ENCODE data around the gene CHD2.
A peak's percentile ranks its signal among the peaks of the same experiment; 100 is the strongest.
"Not testable (repeated sequence)": the region's sequence is repeated elsewhere in the genome, so short reads cannot be mapped to it uniquely, and the experiment has no call there.

The CHD2 gene

DNA sequence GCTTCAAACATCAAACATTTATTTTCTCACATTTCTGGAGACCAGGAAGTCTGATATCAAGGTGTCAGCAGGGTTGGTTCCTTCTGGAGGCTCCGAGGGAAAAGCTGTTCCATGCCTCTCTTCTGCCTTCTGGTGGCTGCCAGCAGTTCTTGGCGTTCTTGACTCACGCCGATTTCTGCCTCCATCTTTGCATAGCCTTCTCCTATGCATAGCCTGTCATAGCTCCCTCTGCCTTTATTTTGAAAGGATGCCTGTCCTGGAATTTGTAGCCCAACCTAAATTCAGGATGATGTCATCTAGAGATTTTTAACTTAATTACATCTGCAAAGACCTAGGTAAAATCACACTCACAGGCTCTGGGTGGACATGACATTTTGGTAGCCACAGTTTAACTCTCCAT lies 118.5 kb downstream of the CHD2 start:
- peak; percentile 18 for DNase-seq (ENCODE audit: low read depth, low spot score)

DNA sequence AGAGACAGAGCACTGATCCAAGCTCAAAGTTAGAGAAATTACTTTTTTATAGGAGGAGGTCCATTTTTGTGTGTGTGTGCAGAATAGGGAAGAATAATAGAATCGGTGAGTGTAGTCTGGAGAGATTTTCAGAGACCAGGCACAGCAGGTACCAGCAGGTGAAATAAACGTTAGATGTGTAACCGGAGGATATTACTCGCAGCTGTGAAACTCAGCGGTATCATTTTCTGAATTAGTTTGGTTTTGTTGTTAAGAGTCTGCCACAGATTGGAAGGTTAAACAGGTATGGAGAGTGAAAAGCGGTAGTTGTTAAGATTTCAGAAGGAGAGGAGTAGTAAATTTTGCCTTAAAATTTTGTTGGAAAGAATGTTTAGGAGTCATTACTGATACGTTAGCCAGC lies 119.0 kb downstream of the CHD2 start:
- no peak for DNase-seq (ENCODE audit: low read depth, low spot score)

DNA sequence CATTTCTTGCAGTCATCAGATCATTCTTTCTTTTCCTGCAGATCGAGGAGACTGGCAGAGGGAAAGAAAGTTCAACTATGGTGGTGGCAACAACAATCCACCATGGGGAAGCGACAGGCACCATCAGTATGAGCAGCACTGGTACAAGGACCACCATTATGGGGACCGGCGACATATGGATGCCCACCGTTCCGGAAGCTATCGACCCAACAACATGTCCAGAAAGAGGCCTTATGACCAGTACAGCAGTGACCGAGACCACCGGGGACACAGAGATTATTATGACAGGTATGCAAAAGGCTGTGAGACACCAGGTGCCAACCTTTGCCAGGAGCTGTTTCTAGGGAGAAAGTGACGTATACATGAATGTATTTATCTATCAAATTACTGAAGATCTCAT lies 119.8 kb downstream of the CHD2 start:
- DNase-seq (ENCODE audit: low read depth, low spot score) = no peak

DNA sequence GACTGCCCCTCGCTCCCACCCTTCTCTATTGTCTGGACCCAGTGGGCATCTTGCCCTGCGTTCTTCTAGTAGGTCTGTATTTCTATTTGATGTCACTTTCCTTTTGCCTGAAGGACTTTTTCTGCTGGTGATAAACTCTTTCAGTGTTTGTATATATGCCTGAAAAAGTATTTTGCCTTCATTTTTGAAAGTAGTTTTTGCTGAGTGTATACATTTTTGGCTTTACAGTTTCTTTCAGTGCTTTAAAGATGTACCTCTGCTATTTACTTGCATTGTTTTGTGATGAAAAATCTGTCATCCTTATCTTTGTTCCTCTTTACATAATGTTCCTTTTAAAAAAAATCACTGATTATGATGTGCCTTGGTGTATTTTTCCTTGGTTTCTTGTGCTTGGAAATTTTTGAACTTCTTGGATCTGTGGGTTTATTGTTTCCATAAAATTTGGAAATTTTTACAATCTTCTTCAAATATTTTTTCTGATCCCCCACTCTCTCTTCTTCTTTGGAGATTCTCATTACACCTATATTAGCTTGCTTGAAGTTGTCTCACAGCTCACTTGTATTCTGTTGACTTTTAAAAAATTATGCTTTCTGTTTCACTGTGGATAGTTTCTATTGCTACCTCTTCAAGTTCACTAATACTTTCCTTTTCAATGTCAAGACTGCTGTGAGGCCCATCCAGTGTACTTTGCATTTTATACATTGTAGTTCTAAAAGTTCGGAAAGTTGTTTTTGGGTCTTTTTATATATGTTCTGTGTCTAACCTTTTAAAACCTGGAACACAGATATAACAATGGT lies 121.0 kb downstream of the CHD2 start:
- DNase-seq (ENCODE audit: low read depth, low spot score) = no peak

DNA sequence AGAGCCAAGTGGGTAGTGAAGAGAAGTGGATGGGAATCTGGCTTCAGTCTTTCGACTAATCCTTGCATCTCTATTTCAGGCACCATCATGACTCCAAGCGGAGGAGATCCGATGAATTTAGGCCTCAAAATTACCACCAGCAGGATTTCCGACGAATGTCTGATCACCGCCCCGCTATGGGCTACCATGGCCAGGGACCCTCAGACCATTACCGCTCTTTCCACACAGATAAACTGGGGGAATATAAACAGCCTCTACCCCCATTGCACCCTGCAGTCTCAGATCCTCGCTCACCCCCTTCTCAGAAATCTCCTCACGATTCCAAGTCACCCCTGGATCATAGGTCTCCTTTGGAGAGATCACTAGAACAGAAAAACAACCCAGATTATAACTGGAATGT lies 124.2 kb downstream of the CHD2 start:
- no peak for DNase-seq (ENCODE audit: low read depth, low spot score)

DNA sequence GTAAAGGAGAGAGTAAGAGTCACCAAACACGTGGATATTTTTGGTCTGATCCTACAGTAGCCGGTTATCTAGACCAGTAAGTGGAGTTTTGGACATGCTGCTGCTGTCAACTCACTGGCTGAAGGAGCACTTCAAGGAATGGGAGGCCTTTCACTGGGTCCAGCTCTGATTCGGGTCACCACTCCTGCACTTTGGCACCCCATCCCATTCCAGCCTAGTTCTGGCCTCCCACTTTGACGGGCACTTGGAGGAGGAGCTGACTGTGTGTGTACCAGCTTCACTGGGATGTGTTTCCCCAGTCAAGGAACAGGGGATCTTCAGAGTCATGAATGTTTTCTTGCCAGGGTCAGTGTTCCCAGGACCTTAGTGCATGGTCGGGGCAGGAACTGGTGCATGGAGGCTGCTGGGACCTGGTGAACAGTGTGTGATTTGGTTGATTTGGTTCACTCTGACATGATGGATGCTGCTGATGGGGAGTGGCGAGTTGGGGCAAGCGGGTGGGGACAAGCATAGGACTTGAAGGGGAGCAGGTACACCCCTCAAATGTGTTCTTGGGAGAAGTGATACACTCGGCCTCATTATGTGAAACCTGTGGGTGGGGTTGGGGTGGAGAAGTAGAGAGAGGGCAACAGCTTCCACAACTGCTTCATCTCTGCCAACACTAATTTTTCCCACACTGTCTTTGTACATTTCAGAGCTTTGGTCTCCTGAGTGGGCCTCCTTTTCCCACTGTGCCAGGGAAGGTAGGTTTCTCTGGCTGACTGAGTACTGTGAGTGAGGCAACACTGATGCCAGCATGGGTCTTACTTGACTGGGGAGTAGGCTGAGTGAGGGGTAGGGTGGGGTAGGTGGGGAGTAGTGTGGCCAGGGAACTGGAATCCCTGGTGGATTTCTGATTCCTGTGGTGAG lies 124.8 kb downstream of the CHD2 start:
- DNase-seq (ENCODE audit: low read depth, low spot score) = no peak

DNA sequence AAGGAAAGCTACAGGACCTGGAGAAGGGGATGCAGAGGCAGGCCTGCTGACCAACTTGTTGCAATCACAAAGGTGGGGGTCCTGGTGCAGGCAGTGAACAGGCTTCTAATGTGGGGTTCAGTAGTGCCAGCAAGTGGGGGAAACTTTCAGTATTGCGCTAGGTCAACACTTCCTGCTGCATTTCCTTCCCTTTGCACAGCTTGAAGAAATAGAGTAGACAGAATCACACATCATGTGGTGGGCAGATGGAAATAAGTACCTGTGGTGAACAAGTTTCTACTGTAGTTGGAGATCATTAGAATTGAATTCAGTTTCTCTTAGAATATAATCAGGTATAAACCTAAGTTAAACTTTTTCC lies 125.5 kb downstream of the CHD2 start:
- DNase-seq (ENCODE audit: low read depth, low spot score) = no peak

DNA sequence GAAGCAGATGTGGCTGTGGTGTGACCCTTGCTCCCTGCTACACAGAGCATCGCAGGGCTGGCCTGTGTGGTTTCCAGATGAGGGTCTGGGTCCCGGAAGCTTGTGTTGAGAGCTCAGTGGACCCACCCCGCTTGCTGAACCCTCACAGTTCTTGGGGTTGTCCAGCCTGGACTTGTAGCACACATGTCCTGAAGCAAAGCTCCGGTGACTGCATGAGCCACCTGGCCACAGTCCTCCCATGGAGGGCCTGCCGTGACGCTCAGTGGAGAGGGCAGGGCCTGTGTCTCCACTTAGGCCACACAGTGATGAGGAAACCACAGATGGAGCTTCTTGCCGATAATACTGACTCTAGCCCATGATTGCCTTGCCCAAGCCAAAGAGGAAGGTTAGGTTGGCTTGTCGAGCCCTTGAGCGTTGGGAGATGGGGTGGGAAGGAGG lies 126.3 kb downstream of the CHD2 start:
- no peak for DNase-seq (ENCODE audit: low read depth, low spot score)

DNA sequence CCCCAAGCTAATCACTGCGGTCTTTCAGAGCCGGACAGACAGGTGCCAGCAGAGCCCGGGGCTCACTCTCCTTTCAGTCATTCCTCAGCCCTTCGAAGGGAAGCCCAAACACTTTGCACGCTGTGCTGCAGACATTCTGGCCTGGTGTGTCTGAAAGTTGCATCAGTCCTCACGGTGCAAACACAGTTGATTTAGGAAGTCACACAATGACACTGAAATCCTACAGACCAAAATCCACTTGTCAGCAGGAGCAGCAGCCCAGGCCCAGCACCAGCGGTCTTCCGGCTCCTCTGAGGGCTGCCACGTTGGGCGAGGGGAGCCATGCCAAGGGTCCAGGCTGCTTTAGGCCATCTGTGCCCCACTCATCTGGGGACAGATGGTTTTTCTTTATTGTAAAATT lies 127.3 kb downstream of the CHD2 start:
- DNase-seq (ENCODE audit: low read depth, low spot score) = no peak

DNA sequence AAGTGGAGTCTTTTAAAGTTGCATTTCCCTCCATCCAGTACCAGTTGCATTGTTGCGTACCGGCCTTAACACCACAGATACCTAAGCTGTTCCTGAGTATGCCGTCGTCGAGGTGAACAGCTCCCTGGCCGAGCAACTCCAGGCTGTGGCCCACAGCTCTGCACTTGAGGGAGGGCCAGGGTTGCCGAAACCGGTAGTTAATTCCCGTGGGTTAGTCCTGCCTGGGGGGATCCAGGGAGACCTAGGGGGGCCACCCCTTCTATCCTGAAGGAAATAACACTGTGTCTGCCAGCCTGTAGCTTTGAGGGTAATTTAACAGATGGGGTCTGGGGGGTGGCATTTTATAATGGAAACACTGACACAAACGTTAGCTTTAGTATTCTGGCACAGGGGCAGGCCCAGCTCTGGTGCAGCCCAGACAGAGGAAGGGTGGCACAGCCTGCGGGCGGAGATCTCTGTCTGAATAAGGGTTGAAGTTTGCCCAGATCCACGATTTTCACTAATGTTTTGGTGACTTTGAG lies 128.0 kb downstream of the CHD2 start:
- DNase-seq (ENCODE audit: low read depth, low spot score) = peak; percentile 37

DNA sequence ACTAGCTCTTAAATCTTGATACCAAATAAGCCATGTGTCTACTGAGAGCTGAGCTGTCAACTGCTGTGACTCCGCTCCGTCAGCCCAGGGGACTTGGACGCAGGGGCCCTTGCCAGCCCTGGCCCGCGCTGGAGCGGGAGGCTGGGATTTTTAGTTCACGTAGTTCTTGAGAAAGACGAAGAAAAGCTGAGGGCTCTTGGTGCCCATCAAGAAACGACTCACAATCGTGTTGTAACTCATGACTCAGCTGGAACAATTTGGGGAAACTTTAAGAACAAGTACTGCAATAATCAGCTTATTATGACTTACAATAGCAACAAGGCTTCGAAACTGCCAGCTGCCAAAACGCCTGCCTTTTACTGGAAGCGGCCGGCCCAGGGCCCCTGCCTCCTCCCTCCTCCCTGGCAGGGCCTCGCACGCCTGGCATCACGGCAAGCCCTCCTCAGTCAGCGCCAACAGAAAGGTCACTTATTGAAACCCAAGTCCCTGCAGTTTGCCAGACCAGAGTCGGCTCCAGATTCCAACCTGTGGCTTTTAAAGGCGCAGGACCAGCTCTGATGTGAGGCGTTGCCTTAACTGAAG lies 128.6 kb downstream of the CHD2 start:
- peak; percentile 89 for DNase-seq (ENCODE audit: low read depth, low spot score)

DNA sequence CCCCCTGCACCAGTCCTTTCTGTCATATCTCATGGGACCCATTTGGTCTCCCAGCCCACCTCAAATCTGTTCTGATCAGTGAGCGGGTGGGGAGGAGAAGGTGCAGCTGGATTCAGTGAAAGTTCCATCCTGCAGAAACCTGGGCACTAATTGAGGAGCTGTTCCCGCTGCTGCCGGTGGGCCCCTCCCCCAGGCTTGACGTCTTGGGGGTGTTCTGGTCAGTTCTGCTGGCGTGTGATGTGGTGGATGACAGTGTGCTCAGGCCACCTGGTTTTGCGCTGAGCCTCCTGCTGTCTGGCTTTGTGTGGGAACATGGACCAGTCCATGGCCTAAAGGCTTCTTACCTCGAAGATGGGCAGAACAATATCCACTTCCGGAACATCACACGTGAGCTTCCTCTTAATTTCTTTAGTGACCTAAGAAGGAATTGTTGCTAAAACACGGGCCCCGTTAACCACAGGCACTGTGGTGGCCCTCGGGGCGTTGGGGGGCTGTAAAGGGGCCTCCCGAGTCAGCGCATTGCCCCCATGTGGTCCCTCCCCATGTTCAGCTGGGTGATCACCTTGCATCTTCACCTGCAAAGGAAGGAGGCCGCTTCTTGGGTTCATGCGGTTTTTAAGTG lies 129.2 kb downstream of the CHD2 start:
- DNase-seq (ENCODE audit: low read depth, low spot score) = peak; percentile 40

DNA sequence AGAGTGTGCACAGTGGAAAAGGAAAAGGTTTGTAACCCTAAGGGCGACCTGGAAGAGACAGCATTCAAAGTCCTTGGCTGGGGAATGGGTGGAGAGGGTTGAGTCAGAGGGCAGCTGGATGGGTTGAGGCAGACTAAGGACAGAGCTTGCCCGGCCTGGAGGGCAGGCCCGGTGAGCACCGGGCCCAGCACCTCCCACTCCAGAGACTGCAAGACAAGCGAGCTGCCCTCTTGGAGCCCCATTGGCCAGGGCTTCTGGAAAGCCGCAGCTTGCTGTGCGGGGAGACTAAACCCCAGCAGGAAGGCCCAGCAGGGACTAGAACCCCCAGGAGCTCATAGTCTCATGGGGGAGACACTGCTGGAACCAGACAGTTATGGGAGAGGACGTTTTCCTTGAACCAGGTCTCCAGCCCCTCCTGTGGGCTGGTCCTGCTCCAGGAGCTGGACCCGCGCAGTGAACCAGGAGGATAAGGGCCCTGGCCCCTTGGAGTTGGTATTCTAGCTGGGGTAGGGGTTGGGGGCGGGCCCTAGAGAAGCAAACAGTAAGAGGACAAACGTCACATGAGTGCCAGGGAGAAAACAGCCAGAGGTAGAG lies 129.8 kb downstream of the CHD2 start:
- DNase-seq (ENCODE audit: low read depth, low spot score) = peak; percentile 38

DNA sequence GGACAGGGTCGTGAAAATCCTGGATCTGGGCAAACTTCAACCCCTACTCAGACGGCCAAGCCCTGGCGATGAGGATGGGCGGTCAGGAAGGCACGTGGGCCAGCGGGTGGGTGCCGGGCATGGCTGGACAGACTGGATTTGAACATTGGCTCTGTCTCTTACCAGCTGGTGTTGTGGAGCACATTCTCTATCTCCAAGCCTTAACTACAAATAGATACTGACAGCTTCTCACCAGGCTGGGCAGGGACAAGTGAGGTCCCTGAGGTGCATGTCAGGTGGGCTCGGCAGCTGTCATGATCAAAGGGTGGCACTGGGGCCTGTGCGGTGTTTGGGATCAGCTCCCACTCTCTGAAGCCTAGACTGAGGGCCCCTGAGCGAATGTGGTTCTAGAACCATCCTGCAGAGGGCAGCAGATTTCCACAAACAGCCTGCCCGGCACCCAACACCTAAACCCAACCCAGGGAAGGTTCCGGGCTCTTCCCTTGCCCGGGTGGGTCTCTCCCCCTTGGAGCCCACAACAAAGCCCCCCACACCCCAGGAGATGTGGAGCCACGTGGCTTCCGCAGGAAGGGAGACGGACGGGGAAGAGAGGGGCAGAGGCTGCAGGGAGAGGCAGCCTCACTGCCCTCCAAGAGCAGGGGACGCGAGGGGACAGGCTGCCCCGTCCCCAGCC lies 130.4 kb downstream of the CHD2 start:
- peak; percentile 82 for DNase-seq (ENCODE audit: low read depth, low spot score)

DNA sequence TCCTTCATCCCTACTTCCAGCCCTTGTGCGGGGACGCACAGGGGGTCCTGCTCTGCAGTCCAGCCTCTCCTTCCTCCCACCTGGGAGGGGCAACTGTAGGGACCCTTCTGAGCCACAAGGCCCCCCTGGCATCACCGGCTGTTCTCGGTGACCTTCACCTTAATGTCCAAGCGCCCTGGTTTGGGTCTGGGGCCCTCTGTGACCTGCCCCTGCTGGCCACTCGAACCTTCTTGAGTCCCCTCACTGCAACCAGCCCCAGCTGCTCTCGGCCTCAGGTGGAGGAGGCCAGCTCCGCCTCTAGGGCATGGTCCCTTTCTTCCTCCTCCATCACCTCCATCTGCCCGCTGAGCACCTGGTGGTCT lies 131.0 kb downstream of the CHD2 start:
- DNase-seq (ENCODE audit: low read depth, low spot score) = no peak

DNA sequence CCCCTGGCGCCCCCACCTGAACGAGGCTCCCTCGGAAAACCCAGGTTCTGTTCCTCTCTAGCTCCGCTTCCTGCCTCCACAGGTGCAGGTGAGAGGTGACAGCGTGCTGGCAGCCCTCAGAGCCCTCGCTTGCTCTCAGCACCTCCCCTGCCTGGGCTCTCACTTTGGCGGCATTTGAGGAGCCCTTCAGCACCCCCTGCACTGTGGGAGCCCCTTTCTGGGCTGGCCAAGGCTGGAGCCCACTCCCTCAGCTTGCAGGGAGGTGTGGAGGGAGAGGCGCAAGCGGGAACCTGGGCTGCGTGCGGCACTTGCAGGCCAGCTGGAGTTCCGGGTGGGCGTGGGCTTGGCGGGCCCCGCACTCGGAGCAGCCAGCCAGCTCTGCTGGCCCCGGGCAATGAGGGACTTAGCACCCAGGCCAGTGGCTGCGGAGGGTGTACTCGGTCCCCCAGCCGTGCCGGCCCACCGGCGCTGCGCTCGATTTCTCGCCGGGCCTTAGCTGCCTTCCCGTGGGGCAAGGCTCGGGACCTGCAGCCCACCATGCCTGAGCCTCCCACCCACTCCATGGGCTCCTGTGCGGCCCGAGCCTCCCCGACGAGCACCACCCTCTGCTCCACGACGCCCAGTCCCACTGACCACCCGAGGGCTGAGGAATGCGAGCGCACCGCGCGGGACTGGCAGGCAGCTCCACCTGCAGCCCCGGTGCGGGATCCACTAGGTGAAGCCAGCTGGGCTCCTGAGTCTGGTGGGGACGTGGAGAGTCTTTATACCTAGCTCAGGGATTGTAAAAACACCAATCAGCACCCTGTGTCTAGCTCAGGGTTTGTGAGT lies 131.6 kb downstream of the CHD2 start:
- DNase-seq (ENCODE audit: low read depth, low spot score) = not testable (repeated sequence)

DNA sequence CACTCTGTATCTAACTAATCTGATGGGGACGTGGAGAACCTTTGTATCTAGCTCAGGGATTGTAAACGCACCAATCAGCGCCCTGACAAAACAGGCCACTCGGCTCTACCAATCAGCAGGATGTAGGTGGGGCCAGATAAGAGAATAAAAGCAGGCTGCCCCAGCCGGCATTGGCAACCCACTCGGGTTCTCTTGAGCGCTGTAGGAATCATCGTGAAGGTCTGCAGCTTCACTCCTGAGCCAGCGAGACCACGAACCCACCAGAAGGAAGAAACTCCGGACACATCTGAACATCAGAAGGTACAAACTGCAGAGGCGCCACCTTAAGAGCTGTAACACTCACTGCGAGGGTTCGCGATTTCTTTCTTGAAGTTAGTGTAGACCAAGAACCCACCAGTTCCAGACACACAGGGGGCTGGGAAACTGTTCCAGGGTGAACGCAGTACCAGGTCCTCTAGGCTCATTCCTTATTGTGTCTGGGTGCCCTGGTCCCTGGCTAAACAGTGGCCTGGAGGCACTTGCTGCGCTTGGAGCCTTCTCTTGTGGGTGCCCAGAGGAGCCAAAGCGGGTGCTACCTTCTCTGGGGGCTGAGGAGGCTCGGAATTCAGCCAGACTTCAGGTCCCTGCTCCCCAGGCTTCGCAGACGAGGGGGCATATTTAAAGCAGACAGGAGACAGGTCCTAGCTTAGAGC lies 132.5 kb downstream of the CHD2 start:
- not testable (repeated sequence) for DNase-seq (ENCODE audit: low read depth, low spot score)

DNA sequence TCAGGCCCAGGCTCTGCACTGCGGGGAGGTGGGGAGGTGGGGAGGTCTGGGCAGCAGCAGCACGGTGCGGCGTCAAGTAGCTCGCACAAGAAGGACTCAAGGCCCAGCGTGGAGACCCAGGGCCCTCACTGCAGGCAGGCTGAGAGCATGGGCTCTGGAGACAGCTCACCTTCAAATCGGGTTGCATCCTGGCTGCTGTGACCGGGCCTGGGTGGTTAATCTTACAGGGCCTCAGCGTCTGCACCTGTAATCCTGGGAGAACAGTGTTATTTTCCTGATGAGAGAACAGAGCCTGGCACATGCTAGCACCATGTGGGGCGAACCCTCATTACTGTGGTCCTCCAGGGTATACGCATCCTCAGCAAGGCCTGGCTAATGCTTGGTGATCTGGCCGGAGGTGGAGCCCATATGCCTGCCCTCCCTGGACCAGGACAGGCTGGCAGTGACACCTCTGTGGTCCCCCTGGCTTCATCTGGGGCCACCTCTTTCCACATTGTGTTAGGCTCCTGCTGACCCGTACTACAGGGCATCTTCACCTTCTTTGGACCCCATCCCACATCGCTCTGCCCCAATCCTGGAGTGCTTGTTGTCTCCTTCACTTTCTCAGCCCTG lies 133.4 kb downstream of the CHD2 start:
- DNase-seq (ENCODE audit: low read depth, low spot score) = no peak

DNA sequence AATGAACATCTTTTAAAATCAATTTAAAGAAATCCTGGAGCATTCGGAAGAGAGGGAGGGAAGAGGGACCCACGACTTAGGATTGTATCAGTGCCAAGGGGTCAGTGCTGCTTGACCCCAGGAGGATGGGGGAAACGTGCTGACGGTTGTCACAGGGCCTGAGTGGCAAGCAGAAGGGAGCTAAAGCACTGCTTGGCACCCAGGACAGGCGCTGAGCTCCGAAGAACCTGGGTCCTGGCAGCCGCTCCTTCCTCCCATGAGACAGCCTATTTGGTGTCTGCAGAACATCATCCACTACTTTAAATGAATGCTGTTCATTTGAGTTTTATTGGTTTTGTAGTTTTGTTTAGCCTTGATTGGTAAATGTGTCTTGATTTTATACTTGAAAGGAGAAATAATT lies 134.4 kb downstream of the CHD2 start:
- DNase-seq (ENCODE audit: low read depth, low spot score) = no peak

Data from astrocyte of the hippocampus (primary cell).